Liver (tissue), 9 donors: ENCODE measurements around the gene PARD3. TPM values are rescaled to one million over a fixed set of nuclear protein-coding genes. Genes with fewer than 3 reads are reported as not detected.

Experiments used
- DNase-seq: peaks from one replicate; pipeline ENCODE4 v3.0.0-alpha.2; 2017; ENCODE audit warnings: low spot score
- H3K27ac ChIP-seq, 2 donors: one replicate each; pipeline ENCODE4 v1.7.0; 2013; ENCODE audit warnings: inconsistent platforms in 2 of 2, low read length in 2 of 2, control low read depth in 1 of 2, low read depth in 1 of 2, mild to moderate bottlenecking in 1 of 2
- H3K27me3 ChIP-seq, 4 donors: one replicate each; pipeline versions ENCODE4 v1.6.1 to v1.7.0; 2013; ENCODE audit warnings: low read length in 3 of 4, inconsistent platforms in 1 of 4, mild to moderate bottlenecking in 1 of 4, moderate library complexity in 1 of 4; ENCODE audit not compliant: control insufficient read depth in 4 of 4, insufficient read depth in 4 of 4
- H3K36me3 ChIP-seq, 4 donors: one replicate each; pipeline versions ENCODE4 v1.6.1 to v1.7.0; 2013; ENCODE audit warnings: low read length in 3 of 4, mild to moderate bottlenecking in 3 of 4, low read depth in 1 of 4, moderate library complexity in 1 of 4; ENCODE audit not compliant: control insufficient read depth in 4 of 4, insufficient read depth in 3 of 4
- H3K4me1 ChIP-seq, 4 donors: one replicate each; pipeline versions ENCODE4 v1.6.1 to v1.7.0; 2013; ENCODE audit warnings: low read length in 3 of 4, mild to moderate bottlenecking in 3 of 4, moderate library complexity in 1 of 4; ENCODE audit not compliant: control insufficient read depth in 4 of 4, insufficient read depth in 4 of 4
- H3K4me3 ChIP-seq, 3 donors: one replicate each; pipeline versions ENCODE4 v1.6.1 to v1.7.0; 2013; ENCODE audit warnings: low read length in 3 of 3, control low read depth in 1 of 3, low read depth in 1 of 3, mild to moderate bottlenecking in 1 of 3
- H3K9ac ChIP-seq, 2 donors: one replicate each; pipeline ENCODE4 v1.7.0; 2013; ENCODE audit warnings: low read length in 2 of 2, mild to moderate bottlenecking in 2 of 2, moderate library complexity in 2 of 2, control low read depth in 1 of 2, low read depth in 1 of 2
- H3K9me3 ChIP-seq, 4 donors: one replicate each; pipeline versions ENCODE4 v1.6.1 to v1.7.0; 2013; ENCODE audit warnings: low read length in 3 of 4; ENCODE audit not compliant: control insufficient read depth in 4 of 4
- EGR1 ChIP-seq, 2 donors: IDR thresholded peaks; 2 replicates each; pipeline ENCODE4 v1.6.1; 2016 to 2018; ENCODE audit warnings: antibody characterized with exemption in 2 of 2, low read depth in 2 of 2
- FOXA1 ChIP-seq: IDR thresholded peaks from 2 replicates; pipeline ENCODE4 v1.6.1; 2016; ENCODE audit warnings: antibody characterized with exemption
- FOXA2 ChIP-seq: IDR thresholded peaks from 2 replicates; pipeline ENCODE4 v1.6.1; 2016; ENCODE audit warnings: antibody characterized with exemption
- GABPA ChIP-seq, 2 donors: IDR thresholded peaks in 1 of 2; conservative IDR thresholded peaks in 1 of 2; 2 replicates each; pipeline ENCODE4 v1.6.1; 2016; ENCODE audit warnings: antibody characterized with exemption in 2 of 2, mild to moderate bottlenecking in 1 of 2, moderate library complexity in 1 of 2
- HNF4A ChIP-seq, 2 donors: conservative IDR thresholded peaks; 2 replicates each; pipeline ENCODE4 v1.6.1; 2016; ENCODE audit warnings: antibody characterized with exemption in 2 of 2, mild to moderate bottlenecking in 2 of 2
- HNF4G ChIP-seq: IDR thresholded peaks from 2 replicates; pipeline ENCODE4 v1.6.1; 2016; ENCODE audit warnings: antibody characterized with exemption
- JUND ChIP-seq, 2 donors: IDR thresholded peaks; 2 replicates each; pipeline ENCODE4 v1.6.1; 2016; ENCODE audit warnings: antibody characterized with exemption in 2 of 2
- NR2F2 ChIP-seq: IDR thresholded peaks from 2 replicates; pipeline ENCODE4 v1.6.1; 2016; ENCODE audit warnings: antibody characterized with exemption
- RXRA ChIP-seq, 2 donors: IDR thresholded peaks; 2 replicates each; pipeline ENCODE4 v1.6.1; 2017 to 2018; ENCODE audit warnings: antibody characterized with exemption in 2 of 2, mild to moderate bottlenecking in 1 of 2
- SP1 ChIP-seq: IDR thresholded peaks from 2 replicates; pipeline ENCODE4 v1.6.1; 2018; ENCODE audit warnings: antibody characterized with exemption, mild to moderate bottlenecking
- TAF1 ChIP-seq: conservative IDR thresholded peaks from 2 replicates; pipeline ENCODE4 v1.6.1; 2016; ENCODE audit warnings: antibody characterized with exemption, mild to moderate bottlenecking
- YY1 ChIP-seq: IDR thresholded peaks from 2 replicates; pipeline ENCODE4 v1.6.1; 2016; ENCODE audit warnings: antibody characterized with exemption, mild to moderate bottlenecking
- polyA plus RNA-seq, 2 donors: library from polyadenylated mRNA; stranded (reverse) in 1 of 2; unstranded in 1 of 2; fragments of 200-250 nt in 1 of 2; fragments of >200 nt in 1 of 2; fragmentation: Nextera tagmentation in 1 of 2; extraction: Ambion mirVana in 1 of 2; gene quantifications; one replicate each; pipeline versions ENCODE4 v1.2.1 to v1.2.3, GENCODE V29; 2013 to 2015
- total RNA-seq, 2 donors: library from RNA; depleted of rRNA; stranded (reverse); fragments of >200 nt; gene quantifications; one replicate each; pipeline ENCODE4 v1.2.3, GENCODE V29; 2014
- TF ChIP-seq, protein P1 (sequence below): IDR thresholded peaks from 2 replicates; pipeline ENCODE4 v1.6.1; 2016; ENCODE audit warnings: antibody characterized with exemption
- TF ChIP-seq, protein P2 (sequence below): IDR thresholded peaks from 2 replicates; pipeline ENCODE4 v1.6.1; 2016; ENCODE audit warnings: antibody characterized with exemption
- TF ChIP-seq, protein P3 (sequence below): IDR thresholded peaks from 2 replicates; pipeline ENCODE4 v1.6.1; 2016; ENCODE audit warnings: antibody characterized with exemption
- TF ChIP-seq, protein P4 (sequence below): IDR thresholded peaks from 2 replicates; pipeline ENCODE4 v1.6.1; 2016; ENCODE audit warnings: antibody characterized with exemption, mild to moderate bottlenecking
- TF ChIP-seq, protein P5 (sequence below): fragments of 150-350 bp; IDR thresholded peaks from 2 replicates; pipeline ENCODE4 v1.5.1; 2017; ENCODE audit warnings: improper control_type of control experiment, low read depth, low read length; ENCODE audit not compliant: missing input control
- donor health status: healthy.
- donor health status: healthy.
- donor health status: healthy.
- donor health status: healthy.
- donor health status: healthy.

Gene PARD3
- total and polyA plus RNA-seq, 4 donors, result 12.3 to 43.8 (median 13.5) TPM

DNA sequence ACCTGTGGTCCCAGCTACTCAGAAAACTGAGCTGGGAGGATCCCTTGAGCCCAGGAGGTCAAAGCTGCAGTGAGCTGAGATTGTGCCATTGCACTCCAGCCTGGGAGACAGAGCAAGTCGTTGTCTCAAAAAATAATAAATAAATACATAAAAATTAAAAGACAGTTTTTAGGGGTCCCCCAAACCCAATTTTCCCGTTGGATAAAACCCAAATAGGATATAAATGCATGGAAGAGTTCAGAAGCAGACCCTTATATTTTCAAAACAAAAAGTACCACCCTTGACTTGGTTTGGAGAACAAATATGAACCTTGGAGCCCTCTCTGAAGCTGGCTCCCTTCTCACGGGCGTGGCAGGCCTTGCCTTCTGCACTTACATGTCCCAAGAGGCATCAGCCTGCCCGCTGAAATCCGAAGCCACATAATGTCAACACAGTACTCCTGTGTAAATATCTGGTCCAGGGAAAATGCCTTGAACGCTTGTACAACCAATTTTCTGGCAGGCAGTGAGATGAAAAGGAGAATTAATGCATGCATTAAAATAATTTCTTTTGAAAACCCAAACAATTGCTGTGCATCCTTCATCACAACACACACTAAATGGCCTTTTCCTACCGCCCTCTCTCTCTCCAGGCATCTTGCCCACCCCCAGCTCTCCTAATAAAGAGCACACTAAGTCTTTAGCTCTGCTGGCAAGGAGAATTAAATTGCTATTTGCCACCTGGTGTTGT is 46.4 kb upstream of the PARD3 start (continued):
- TF ChIP-seq, protein P1, sequence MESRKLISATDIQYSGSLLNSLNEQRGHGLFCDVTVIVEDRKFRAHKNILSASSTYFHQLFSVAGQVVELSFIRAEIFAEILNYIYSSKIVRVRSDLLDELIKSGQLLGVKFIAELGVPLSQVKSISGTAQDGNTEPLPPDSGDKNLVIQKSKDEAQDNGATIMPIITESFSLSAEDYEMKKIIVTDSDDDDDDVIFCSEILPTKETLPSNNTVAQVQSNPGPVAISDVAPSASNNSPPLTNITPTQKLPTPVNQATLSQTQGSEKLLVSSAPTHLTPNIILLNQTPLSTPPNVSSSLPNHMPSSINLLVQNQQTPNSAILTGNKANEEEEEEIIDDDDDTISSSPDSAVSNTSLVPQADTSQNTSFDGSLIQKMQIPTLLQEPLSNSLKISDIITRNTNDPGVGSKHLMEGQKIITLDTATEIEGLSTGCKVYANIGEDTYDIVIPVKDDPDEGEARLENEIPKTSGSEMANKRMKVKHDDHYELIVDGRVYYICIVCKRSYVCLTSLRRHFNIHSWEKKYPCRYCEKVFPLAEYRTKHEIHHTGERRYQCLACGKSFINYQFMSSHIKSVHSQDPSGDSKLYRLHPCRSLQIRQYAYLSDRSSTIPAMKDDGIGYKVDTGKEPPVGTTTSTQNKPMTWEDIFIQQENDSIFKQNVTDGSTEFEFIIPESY, result no peak
- TF ChIP-seq HNF4G (no peak), TAF1 (no peak), SP1 (no peak)

DNA sequence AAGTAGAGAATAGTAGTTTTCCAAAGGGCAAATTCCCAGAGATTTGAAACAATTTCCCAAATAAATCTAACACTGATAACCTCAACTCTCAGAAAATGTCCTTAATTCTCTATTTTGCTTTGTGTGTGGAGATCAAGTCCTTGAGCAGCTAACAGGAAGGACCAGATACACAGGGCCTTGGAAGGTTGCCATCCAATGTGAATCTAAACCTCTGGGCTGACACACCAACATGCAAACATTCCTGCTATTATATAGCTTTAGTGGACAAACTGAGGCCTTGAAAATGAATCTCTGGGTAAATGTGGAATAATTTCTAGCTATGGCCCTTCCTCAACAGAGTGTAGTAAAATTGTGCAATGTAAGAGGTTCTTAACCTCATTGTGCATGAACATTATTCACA is 44.1 kb upstream of the PARD3 start:
- Histone ChIP-seq H3K9ac (no peak overlapping the region), H3K36me3 (no peaks in the 10 kb centered on the region), H3K4me3 (no peak overlapping the region), H3K27me3 (no peaks in the 10 kb centered on the region), H3K4me1 (no peaks in the 10 kb centered on the region), H3K27ac (no peak overlapping the region), H3K9me3 (no peaks in the 10 kb centered on the region)
- TF ChIP-seq RXRA (IDR thresholded peaks at IDR 0.05), result no peak
- no peak for TF ChIP-seq EGR1 (IDR thresholded peaks at IDR 0.05; ENCODE audit: low read depth in 2 of 2)
- TF ChIP-seq NR2F2, result no peak
- TF ChIP-seq, protein P2, sequence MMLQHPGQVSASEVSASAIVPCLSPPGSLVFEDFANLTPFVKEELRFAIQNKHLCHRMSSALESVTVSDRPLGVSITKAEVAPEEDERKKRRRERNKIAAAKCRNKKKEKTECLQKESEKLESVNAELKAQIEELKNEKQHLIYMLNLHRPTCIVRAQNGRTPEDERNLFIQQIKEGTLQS, result no peak
- no peak for TF ChIP-seq FOXA2
- TF ChIP-seq HNF4A (conservative IDR thresholded peaks at IDR 0.05), result no peak
- TF ChIP-seq HNF4G, result no peak
- TF ChIP-seq, protein P3, sequence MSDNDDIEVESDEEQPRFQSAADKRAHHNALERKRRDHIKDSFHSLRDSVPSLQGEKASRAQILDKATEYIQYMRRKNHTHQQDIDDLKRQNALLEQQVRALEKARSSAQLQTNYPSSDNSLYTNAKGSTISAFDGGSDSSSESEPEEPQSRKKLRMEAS, result no peak
- TF ChIP-seq, protein P4, sequence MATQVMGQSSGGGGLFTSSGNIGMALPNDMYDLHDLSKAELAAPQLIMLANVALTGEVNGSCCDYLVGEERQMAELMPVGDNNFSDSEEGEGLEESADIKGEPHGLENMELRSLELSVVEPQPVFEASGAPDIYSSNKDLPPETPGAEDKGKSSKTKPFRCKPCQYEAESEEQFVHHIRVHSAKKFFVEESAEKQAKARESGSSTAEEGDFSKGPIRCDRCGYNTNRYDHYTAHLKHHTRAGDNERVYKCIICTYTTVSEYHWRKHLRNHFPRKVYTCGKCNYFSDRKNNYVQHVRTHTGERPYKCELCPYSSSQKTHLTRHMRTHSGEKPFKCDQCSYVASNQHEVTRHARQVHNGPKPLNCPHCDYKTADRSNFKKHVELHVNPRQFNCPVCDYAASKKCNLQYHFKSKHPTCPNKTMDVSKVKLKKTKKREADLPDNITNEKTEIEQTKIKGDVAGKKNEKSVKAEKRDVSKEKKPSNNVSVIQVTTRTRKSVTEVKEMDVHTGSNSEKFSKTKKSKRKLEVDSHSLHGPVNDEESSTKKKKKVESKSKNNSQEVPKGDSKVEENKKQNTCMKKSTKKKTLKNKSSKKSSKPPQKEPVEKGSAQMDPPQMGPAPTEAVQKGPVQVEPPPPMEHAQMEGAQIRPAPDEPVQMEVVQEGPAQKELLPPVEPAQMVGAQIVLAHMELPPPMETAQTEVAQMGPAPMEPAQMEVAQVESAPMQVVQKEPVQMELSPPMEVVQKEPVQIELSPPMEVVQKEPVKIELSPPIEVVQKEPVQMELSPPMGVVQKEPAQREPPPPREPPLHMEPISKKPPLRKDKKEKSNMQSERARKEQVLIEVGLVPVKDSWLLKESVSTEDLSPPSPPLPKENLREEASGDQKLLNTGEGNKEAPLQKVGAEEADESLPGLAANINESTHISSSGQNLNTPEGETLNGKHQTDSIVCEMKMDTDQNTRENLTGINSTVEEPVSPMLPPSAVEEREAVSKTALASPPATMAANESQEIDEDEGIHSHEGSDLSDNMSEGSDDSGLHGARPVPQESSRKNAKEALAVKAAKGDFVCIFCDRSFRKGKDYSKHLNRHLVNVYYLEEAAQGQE, result no peak
- no peak for TF ChIP-seq FOXA1
- TF ChIP-seq, protein P5, sequence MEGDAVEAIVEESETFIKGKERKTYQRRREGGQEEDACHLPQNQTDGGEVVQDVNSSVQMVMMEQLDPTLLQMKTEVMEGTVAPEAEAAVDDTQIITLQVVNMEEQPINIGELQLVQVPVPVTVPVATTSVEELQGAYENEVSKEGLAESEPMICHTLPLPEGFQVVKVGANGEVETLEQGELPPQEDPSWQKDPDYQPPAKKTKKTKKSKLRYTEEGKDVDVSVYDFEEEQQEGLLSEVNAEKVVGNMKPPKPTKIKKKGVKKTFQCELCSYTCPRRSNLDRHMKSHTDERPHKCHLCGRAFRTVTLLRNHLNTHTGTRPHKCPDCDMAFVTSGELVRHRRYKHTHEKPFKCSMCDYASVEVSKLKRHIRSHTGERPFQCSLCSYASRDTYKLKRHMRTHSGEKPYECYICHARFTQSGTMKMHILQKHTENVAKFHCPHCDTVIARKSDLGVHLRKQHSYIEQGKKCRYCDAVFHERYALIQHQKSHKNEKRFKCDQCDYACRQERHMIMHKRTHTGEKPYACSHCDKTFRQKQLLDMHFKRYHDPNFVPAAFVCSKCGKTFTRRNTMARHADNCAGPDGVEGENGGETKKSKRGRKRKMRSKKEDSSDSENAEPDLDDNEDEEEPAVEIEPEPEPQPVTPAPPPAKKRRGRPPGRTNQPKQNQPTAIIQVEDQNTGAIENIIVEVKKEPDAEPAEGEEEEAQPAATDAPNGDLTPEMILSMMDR, result no peak
- no peak for TF ChIP-seq YY1
- no peak for TF ChIP-seq SP1
- no peak for TF ChIP-seq TAF1
- TF ChIP-seq, protein P1, result no peak
- no peak for TF ChIP-seq JUND (IDR thresholded peaks at IDR 0.05)
- TF ChIP-seq GABPA (IDR thresholded peaks at IDR 0.05 in 1 of 2, conservative IDR thresholded peaks at IDR 0.05 in 1 of 2), result no peak
- DNase-seq, result no peak
